Measurements from ENCODE around the gene CLDN15.
"Not testable (repeated sequence)": the region's sequence is repeated elsewhere in the genome, so short reads cannot be mapped to it uniquely, and the experiment has no call there.

CLDN15 gene

DNA sequence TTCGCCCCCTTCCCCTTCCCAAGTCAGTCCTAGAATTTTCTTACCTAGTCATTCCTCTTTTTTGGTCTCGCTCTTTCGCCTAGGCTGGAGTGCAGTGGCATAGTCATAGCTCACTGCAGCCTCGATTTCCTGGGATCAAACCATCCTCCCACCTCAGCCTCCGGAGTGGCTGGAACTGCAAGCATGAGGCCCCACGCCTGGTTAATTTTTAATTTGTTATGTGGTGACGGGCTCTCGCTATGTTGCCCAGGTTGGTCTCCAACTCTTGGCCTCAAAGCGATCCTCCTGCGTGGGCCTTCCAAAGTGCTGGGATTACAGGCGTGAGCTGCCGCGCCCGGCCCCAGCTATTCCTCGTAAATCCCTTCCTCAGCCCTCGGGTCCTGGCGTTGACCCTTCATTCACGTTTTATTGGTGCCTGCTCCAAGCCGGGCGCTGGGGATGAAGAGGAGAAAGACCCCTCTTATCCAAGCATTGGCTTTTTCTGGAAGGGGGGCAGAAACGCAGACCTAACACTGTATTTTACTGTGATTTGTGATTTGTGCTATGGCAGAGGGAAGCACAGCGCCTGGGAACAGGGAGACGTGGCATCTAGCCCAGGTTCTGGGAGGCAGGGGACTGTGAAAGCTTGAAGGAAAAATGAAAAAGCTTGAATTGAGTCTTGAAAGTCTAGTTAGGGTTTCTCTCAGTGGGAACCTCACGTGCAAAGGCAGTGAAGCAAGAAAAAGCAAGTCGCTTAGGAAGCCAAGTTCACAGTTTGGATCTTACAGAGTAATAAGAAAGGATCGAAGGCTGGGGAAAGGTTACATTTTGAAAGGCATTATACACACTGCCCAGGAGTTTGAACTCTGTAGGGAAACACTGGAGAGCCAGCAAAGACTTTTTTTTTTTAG, 19.1 kb downstream of the CLDN15 start:
- no peak for DNase-seq

DNA sequence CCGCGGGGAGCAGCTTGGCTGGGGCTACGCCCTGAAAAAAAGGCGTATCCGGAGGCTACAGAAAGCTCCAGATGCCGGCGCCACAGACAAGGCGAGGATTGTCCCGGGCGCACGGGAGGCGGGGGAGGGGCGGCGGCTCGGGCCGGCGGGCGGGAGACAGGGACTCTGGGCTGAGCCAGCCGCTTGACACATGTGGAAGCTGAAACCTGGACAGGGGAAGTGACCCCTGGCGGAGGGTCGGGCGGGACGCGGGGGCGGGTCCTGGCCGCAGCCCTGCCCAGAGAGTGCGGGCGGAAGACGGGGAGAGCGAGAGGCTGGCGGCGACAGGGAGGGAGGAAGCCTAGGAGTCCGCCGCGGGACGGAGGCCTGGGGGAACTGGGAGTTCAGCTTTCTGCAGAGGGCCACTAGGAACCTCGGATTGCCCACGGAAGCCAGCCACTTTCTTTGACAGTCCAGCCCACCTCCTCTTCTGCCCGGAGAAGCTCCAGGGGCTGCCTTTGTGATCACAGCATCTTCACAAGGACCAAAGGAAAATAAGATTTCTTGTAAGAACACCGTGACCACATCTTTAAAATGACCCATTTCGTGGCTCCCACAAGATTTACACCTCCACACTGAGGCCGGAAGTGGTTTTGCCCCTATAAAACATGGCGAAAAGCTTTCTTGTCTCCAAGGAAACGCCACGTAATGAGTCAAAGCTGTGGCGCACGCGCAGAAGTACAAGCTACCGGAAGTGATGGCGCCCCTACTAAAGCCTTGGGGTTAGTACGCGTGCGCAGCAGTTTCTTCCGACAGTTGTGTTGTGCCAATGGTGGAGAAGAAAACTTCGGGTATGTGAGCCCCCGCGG, 20.0 kb downstream of the CLDN15 start, which contains the start of the genes PLOD3 and ZNHIT1:
PLOD3 (minus strand) TSS at position 194 of the 848 bp plus-strand sequence. CDS start 307 bp downstream, outside the sequence.
ZNHIT1 (plus strand) TSS at position 778 of the 848 bp plus-strand sequence; CDS start at position 809, 31 bp downstream.
- DNase-seq: peak; percentile 97

DNA sequence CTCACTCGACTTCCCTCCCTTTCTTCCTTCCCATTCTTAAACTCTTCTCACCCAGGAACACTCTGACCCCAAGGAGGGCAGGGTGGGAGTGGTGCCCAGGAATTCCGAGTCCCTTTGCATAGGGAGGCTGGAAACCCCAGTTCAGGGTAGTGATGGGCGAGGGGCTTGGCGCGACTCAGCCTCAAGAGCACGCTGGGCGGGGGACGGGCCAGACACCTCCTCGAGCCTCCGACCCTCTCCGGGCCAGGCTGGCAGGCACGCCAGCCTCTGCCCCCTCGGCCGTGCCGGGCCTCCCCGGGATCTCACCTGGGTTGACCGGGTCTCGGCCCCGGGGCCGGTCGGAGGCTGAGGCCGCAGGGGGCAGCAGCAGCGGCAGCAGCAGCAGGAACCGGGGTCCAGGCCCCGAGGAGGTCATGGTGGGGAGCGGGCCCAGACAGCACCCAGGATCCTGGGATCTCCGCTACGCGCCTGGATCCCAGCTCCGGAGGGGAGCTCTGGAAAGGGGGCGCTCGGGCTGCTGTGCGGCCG, 20.7 kb downstream of the CLDN15 start:
- DNase-seq: no peak

DNA sequence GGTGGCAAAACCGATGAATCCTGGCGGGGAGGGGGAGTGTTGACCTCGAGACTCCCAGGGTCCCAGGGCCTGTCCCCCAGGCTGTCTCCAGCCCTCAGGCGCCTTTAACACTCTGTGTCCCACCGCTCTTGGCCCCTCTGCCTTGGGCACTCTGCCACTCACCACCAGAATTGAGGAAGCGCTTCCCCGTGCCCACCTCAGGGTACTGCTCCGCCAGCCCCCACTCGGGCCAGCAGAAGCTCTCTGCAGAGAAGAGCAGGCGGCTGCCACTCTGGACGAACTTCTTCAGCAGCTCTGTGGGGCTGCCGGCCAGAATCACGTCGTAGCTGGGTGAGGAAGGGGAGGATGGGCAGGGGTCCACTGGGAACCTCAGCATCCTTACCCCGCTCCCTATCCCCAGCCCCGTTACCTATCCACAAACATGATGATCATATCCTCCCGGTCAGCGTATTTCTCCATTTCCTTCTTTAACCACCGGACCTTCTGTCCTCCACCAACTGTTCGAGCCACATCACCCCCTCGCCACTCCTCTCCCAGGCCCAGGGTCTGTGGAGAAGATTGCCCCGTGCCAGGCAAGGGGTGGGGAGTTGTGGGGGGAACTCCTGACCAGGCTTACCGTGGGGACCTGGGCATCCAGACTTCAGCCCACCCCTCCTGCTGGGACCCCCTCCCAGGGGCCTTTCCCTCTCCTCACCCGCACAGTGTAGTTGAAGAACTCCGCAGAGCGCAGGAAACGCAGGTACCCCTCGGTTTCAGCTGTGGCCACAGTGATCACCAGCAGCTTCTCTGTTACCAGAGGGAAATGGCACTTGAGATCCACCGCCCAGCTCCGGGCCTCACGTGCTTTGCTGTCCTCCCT, 21.4 kb downstream of the CLDN15 start:
- DNase-seq: no peak

DNA sequence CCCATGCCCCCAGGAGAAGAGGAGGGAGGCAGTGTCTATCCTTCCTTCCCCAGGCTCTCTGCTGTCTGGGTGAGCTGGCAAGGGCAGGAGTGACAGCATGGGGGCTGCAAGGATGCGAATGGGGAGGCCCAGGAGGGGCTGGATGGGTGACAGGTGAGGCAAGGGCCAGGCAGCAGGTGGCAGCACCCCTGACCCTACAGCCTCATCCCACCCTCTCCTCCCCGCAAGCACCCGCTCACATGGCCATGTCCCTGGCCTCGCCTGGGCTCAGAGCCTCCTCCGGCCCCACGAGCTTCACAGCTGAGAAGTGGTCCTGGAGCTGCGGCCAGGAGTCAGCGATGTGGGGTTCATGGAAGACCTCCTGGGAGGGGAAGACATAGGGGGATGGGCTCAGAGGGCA, 25.6 kb downstream of the CLDN15 start:
- no peak for DNase-seq

DNA sequence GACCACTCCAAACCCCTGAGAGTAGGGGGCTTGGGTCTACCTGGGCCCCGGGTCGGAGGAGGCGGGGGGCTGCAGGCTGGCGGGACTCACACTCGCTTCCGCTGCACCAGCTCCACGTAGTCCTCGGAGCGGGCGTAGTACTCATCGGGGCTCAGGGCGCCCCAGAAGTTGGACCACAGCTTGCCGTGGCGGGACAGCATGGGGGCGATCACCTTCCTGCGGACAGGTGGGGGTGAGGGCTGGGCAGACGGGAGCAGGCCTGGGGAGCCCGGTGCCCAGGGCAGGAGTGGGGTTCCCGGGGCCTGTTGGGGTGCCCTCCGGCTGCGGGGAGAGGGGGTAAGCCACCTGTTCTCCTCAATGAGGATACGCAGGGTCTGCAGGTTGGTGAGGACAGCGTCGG, 26.1 kb downstream of the CLDN15 start:
- no peak for DNase-seq

DNA sequence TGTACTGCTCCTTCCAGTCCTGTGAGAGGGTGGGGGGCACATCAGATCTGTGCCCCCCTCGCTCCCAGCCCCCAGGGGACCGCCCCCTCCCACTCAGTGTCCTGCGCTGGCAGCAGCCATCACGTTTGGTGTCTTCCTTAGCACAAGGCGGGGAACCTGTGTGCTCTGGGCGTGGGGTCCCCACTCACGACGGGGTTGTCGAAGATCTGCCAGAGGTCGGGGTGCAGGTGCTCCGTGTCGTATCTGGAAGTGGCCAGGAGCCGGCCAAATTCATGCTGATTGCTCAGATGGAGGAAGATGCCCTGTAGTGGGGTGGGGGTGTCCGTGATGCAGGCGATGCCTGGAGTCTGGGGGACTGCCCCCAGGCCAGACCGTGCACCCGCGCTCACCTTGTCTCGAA, 27.5 kb downstream of the CLDN15 start:
- DNase-seq: no peak

DNA sequence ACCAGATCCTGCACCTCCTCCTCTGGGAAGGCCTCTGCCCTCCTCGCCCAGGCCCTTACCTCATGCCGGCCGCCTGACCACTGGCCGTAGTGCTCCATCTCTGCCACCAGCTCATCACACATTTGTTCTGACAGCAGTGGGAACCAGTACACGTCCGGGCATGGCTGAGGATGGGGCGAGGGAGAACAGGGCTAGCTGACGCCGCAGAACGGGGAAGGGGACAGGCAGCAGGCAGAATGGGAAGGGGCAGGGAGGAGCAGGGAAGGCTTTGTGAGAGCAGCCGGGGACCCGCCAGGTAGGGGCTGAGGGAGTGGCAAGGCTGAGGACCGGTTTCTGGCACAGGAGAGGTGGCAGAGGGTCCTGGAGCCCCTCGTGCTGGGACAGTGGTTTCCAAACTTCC, 28.8 kb downstream of the CLDN15 start:
- DNase-seq: no peak

DNA sequence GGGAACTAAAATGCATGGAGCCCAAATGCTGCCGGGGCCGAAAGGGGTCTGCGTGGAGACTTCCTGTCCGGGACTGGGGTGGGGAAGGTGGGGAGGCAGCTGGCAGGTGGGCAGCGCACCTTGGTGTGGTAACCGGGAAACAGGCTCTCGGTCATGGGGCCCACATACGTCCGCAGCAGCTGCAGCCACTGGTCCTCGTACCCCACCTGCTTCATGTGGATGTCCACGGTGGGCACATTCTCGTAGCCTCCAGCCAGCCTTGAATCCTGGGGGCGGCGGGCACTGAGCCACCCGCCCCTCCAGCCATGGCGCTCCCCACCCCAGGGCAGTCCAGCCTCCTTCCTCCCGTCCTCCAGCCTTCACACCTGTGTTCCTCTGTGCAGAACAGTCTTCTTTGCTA, 30.1 kb downstream of the CLDN15 start:
- no peak for DNase-seq

DNA sequence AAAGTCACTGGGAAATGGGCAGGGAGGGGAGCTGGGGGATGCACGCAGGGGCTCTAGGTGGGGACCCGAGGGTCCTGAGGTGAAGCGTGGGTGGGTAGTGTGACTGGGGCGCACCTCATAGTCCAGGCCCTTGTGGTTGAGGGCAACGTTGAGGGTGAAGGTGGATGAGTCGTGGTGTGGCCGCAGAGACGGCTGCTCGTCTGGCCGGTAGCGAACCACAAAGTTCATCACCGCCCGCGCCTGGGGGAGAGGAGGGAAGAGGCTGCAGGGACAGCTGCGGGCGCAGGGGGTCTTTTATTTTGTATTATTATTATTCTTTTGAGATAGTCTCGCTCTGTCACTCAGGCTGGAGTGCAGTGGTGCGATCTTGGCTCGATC, 30.9 kb downstream of the CLDN15 start:
- no peak for DNase-seq

DNA sequence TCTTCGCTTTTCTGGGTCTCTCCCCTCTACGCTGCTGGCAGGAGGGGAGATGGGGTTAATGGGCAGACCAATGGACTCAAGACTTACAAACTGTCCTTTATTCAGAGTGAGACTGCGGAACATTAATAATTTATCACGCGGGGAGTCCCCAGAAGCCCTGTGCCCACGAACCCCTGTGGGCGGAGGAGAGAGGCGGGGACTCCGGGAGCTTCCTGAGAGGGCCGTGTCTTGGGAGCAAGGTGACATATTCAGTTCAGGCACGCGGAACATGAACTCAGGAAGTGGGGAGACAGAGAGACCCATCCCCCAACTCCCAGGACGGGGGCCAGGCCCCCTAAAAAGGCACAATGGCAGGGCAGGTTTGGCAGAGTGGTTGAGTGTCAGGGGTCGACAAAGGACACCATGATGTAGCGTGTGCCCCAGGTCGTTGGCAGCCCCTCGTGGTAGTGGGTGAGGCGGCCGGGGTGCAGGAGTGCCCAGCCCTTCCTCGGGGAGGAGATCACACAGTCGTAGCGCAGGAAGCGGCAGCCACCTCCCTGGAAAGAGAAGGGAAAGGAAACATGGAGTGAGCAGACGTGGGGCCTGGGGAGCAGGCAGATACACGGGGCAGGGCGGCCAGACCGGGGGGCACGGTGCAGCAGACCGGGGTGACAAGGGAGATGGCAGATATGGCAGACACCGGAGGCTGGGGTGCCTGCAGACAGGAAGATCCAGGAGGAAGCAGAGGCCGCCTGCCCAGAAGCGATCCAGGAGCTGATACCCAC, 31.5 kb downstream of the CLDN15 start:
- DNase-seq: no peak

DNA sequence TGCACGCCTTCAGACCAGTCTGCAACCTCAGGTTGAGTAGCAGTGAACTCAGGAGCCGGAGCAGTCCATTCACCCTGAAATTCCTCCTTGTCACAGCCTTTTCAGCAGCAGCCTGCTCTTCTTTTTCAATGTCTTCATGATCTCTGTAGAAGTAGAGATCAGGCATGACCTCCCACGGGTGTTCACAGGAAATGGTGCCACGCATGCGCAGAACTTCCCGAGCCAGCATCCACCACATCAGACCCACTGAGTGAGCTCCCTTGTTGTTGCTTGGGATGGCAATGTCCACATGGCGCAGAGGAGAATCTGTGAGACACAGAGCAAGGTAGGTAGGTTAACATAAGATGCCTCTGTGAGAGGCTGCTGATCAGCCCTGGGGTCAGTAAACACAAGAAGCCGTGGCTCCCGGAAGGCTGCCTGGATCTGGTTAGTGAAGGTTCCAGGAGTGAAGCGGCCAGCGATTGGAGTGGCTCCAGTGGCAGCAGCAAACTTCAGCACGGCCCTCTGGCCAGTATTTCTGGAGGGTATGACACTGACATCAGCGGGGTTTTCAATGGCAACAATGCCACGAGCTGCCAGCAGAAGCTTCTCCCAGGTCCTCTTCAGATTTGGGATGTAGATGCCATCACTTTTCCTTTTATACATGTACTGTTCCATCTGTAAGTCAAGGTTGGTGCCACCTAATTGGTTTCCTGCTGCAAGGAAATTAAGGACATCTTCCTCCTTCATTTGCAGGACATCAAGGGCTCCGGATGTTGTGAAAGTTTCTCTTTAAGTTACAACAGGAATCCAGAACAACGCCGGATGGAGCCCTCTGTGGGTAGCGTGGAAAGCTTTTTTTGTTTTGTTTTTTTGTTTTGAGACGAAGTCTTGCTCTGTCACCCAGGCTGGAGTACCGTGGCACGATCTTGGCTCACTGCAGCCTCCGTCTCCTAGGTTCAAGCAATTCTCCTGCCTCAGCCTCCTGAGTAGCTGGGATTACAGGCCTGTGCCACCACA, 33.6 kb downstream of the CLDN15 start:
- DNase-seq: not testable (repeated sequence)

DNA sequence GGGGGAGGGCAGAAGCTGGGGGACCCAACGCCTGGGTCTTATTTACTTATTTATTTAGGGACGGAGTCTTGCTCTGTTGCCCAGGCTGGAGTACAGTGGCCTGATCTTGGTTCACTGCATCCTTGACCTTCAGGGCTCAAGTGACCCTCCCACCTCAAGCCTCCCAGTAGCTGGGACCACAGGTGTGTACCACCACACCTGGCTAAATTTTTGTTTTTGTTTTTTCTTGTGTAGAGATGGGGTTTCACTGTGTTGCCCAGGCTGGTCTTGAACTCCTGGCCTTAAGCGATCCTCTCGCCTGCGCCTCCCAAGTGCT, 35.0 kb downstream of the CLDN15 start:
- DNase-seq: no peak

DNA sequence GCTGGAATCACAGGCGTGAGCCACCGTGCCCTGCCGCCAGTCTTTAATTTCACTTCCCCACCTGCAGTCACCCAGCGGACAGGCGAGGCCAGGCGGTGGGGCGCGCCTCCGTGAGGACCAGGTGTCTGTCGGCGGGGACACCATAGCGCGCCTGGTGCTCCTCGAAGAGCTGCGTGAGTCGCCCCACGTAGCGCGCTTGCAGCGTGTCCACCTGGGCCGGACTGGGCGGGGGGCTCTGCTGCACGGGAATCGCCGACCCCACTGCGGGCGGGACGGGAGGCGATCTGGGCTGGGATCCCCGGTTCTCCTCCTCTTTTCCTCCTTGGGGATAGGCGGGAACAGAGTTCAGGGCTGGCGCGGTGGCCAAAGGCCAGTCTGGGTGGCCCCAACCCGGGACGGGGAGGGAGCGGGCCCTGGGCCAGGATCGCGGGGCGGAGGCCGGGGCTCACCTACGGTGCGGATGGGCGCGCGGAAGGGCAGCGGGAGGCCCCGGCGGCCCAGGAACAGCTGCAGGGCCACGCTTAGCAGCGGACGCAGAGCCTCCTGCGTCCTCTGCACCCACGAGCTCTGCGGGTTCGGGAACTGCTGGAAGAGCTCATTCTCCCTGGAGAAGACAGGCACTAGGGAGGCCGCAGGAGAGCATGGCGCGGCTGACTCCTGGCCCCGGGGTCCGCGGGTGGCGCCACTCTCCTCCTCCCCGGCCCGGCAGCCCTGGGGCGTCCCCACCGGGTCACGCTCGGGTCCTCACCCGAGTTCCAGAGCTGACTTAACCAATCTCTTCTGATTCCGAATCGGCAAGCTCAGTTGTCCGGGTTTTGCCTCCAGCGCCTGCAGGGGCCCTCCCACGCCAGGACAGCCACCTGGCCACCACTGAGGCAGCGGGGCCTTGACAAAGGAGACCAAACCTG, 35.7 kb downstream of the CLDN15 start:
- no peak for DNase-seq

DNA sequence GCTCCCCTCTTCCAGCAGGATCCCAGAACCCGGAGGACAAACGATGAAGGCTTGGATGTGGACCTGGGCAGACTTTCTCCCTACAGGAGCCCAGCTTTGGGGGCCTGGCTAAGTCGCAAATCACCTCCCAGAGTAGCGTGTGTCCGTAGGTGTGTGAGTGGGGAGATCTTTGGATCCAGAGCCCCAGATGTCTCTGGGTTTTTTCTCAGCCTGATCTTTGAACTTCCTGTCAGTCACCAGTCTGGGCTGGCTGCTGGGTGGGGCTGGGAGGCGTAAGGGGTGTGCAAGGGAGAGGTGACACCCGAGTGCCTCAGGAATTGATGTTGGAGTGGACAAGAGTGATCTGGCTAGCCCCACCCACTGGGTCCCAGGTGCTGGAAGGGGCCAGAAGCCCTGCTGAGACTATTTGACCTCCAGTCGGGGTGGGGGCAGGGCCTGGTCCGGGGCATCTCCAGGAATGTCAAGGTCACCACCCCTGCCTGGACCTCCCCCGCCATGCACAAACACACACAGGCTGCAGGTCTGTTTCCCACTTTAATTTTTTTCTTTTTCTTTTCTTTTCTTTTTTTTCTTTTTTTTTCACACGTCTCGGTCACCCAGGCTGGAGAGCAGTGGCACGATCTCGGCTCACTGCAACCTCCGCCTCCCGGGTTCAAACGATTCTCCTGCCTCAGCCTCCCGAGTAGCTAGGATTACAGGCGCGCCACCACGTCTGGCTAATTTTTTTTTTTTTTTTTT, 36.6 kb downstream of the CLDN15 start, which contains the start of gene MOGAT3:
MOGAT3 (minus strand) TSS at position 175 of the 738 bp plus-strand sequence. CDS start 182 bp downstream, outside the sequence.
- DNase-seq: no peak

DNA sequence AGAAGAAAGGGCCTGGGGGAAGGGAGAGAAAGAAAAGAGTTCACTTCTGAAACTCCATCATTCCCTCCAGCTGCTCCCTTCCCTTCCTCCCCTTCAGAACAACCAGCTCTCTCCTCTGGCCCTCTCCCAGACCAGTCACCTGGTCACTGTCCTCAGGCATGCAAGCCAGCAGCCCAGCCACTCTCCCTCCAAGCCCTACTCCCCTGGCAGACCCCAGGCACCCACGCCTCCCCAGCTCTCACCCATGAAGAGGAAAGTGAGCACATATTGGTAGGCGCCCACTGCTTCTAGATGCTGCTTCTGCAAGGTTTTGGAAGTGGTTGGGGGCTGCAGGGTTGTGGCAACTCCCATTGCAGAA, 37.1 kb downstream of the CLDN15 start:
- DNase-seq: no peak

DNA sequence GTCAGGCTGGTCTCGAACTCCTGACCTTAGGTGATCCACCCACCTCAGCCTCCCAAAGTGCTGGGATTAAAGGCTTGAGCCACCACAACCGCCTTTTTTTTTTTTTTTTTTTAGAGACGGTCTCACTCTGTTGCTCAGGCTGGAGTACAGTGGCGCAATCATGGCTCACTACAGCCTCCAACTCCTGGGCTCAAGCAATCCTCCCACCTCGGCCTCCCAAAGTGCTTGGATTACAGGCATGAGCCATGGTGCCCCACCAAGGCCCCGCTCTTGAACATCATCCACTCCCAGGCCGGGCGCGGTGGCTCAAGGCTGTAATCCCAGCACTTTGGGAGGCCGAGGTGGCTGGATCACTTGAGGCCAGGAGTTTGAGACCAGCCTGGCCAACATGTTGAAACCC, 38.1 kb downstream of the CLDN15 start:
- DNase-seq: not testable (repeated sequence)

DNA sequence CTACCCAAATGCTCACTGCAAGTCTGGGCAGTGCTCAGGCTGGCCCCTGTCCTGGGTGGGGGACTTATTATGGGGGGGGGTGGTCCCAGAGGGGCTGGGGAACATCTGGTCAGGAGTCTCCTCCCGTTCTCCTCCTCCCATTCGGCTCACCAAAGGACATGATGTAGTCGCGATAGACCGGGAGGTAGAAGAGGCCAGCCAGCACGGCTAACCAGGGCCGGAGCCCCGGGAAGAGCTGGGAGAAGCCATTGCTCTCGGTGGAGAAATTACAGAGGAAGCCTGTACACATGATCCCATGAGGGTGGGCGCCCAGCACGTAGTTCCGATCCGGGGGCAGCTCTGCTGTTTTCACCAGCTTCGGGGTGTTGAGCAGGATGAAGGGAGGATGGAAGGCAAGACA, 39.1 kb downstream of the CLDN15 start:
- DNase-seq: no peak

DNA sequence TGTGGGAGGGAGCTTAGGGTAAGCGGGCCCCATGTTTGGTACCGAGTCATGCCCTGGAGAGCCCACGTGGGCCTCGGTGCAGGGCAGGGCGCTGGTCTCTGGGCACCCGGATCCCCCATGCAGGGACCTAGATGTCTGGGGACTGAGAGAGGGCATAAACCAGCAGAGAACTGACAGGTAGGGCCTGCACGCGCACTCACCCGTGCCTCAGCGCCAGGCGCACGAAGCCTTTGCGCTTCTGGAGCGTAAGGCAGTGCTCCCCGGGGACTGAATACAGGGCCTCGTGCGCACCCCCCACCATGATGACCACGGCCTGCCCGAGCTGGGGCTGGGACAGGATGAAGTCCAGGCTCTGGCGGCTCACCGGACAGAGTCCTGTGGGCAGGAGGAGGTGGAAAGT, 39.6 kb downstream of the CLDN15 start:
- DNase-seq: no peak

Measured in NCI-H748 treated with DMSO at 0.1 percent for 48 hours (cell line).